Fibroblast of pulmonary artery (primary cell): ENCODE results near the gene HUNK.

Experiments
- DNase-seq: peaks from one replicate; pipeline ENCODE4 v3.0.0-alpha.2; 2010; ENCODE audit warnings: low read depth
- H3K4me3 ChIP-seq: replicated peaks from 2 replicates; pipeline ENCODE4 v1.5.1; 2011; ENCODE audit warnings: low read depth, mild to moderate bottlenecking, control low read depth, low read length, moderate library complexity
- TF ChIP-seq, protein P1 (sequence below): IDR thresholded peaks from 2 replicates; pipeline ENCODE4 v1.5.1; 2011; ENCODE audit warnings: mild to moderate bottlenecking, control low read depth, low read length, inconsistent platforms; ENCODE audit errors: missing control alignments

Gene HUNK

DNA sequence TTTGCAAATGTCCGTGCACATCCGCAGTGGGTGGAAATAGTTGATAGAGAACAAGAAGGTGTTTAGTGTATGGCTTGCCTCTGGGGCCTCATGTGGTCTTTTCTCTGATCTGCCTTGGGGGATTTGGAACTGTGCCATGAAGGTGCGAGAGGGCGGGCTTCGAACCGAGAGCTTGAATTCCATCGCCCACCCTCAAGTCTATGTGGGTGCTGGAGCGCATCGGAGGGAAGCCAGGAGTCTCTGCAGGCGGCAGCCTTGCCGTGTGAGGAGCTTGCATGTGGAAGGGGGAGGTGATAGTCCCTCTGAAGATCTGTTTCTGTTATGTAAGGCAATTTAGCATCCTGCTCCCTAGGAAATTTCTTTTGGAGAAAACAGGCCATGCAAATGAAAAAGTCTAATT, 119.6 kb downstream of the HUNK start:
- H3K4me3 ChIP-seq, result no peak overlapping the region
- no peak for DNase-seq
- TF ChIP-seq, protein P1, sequence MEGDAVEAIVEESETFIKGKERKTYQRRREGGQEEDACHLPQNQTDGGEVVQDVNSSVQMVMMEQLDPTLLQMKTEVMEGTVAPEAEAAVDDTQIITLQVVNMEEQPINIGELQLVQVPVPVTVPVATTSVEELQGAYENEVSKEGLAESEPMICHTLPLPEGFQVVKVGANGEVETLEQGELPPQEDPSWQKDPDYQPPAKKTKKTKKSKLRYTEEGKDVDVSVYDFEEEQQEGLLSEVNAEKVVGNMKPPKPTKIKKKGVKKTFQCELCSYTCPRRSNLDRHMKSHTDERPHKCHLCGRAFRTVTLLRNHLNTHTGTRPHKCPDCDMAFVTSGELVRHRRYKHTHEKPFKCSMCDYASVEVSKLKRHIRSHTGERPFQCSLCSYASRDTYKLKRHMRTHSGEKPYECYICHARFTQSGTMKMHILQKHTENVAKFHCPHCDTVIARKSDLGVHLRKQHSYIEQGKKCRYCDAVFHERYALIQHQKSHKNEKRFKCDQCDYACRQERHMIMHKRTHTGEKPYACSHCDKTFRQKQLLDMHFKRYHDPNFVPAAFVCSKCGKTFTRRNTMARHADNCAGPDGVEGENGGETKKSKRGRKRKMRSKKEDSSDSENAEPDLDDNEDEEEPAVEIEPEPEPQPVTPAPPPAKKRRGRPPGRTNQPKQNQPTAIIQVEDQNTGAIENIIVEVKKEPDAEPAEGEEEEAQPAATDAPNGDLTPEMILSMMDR, result no peak

DNA sequence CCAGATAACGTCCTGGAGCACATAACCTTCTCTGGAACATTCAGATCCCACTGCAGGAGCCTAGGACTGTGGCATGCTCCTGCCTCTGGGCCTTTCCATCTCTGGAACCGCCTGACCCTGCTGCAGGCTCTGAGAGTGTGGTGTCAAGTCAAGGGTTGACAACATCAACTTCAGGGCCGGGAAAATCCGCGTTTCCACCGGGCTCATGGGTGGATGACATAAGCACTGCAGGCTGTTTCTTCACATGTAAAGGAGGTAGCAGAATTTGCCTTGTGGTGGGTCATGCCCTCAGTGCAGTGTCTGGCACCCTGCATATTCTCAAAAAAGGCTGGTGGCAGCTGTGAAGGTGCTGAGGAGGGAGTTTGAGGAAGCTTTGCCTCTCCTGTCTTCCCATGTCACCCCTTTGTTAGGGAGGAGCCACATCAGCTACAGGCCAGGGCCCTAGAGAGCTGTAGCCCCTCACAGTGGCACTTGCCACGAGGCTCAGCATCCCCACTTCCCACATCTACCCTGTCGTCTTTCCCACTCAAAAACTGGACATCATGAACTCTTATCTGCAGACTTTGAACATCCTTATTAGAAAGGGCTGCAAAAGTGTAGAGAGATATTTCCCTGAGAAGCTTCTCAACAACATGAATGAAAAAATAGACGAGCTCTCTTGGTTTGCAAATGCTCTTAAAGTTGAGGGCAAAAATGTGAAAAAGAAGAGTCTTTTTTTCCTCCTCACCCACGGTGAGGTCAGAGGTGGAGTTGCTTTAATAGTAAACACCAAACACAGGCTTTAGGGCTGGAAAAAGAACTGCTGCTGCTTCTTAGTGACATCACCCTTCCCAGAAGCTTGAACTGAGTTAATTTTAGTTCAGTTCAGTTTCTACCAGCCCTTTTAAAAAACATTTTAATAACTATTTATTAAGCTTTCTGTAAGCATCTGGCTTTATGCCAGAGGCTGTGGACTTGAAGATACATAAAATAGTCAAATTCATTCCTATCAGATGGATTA, 121.3 kb downstream of the HUNK start:
- no peak overlapping the region for H3K4me3 ChIP-seq
- DNase-seq, result no peak
- TF ChIP-seq, protein P1, result no peak

DNA sequence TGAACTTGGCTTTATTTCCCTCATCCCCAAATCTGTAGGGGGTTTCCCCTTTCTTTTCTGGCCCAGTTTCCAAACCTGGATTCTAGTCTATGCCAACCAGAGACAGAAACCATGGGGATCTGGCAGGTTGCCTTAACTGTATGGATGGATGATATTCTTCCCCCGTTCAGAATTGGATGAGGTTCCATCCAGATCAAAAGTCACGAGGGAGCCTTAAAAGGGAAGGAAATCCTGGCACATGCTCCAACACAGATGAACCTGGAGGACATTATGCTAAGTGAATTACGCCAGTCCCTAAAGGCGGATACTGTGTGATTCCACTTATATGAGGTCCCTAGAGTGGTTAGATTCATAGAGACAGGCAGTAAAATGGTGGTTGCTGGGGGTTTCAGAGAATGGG, 124.4 kb downstream of the HUNK start:
- no peak for DNase-seq

DNA sequence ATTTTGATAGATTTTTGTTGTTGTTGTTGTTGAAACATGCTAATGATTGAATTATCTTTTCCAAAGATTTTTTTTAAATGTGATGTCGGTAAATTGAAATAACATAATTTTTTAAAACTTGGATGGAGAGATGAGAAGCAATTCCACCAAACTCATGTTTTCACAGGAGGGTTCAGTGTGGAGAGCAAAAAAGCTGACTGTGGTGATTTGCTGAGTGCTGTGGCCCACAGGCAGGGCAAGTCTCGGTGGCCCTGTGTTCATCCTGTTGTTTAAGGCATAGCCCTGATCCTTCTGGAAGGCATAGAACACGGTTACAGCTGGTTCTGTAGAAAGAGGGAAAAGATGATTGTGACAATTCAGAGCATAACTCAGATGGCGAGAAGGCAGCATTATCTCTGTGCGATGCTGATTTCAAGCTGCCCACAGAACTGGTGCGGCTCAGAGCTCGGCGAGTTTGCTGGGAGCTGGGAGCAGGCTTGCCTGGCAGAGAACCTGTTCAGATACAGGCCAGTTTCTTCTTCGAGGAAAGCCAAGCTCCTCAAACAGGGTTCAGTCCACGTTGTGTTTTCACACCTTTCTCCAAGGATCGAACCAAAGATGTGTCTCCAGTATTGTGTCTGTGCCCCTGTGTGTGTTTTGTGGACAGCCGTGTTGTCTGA, 127.1 kb downstream of the HUNK start:
- TF ChIP-seq, protein P1, result no peak
- H3K4me3 ChIP-seq, result no peak overlapping the region
- no peak for DNase-seq

More for the DNA sequence above, 124.4 kb downstream of the HUNK start:
- H3K4me3 ChIP-seq, result no peak overlapping the region
- TF ChIP-seq, protein P1, result no peak

DNA sequence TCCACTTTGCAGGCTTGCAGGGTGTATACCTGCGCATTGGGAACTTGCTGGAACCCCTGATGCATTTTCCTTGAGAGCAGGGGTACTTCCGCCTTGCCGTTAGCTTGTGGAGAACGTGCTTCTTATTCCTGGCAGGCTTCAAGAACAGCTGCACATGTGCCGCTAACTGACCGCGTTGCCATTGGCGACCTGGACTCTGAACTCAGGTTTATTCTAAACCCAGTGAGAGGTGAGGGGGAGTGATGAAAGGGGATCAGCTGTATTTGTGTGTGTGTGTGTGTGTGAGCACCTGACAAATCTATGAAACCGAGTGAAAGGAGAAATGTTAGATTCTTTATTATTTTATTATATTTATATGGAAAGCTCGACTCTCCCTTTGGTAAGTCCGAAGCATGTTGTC, 128.6 kb downstream of the HUNK start:
- no peak for DNase-seq
- H3K4me3 ChIP-seq, result no peak overlapping the region
- TF ChIP-seq, protein P1, result no peak

DNA sequence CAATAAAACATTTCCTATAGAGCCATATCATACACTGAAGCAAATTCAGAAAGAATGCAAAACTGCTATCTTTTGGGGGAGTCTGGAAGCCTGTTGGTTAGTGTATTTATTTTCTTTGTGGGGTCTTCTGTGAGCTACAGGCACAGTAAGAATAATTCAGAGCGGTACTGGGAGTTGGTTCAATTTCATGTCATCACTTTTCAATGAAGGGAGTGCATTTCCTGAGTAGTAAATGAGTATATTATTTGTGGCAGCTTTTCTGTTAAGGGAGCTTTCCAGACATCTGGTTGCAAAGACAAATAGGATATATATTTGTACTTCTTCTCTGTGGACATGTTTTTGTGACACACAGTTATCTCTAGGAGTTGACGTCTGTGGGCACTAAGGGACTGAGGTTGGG, 130.6 kb downstream of the HUNK start:
- H3K4me3 ChIP-seq, result no peak overlapping the region
- TF ChIP-seq, protein P1, result no peak
- no peak for DNase-seq
